ENCODE results near the gene NGDN. TPM values are rescaled to one million over a fixed set of nuclear protein-coding genes. Genes with fewer than 3 reads are reported as not detected.

The NGDN gene
- total and polyA plus RNA-seq, 2 of the 8 experiments (the other 6 are each of a cell fraction or from before 2014, with no cell fraction given): 39.8 to 48.8 TPM

- WGBS, 2 experiments (ENCODE audit: extremely low coverage in 1 of 2, insufficient coverage in 1 of 2, insufficient read length in 1 of 2, insufficient replicate concordance in 2 of 2, low coverage in 1 of 2, low lambda C conversion rate in 2 of 2, missing lambda C conversion rate in 1 of 2): 58 to 100% methylated on average over 1 to 5 of the region's 5 CpGs
Measured at GRCh38 chr14:23478109-23478759, 8.7 kb downstream of the NGDN start.

More at GRCh38 chr14:23478109-23478759, 8.7 kb downstream of the NGDN start:
- H4K5ac ChIP-seq (ENCODE audit: insufficient read length, low read depth, low read length): no peak overlapping the region
- no peak overlapping the region for H3K14ac ChIP-seq (ENCODE audit: insufficient read length)
- H3K23ac ChIP-seq (ENCODE audit: insufficient read length): no peak overlapping the region
- H3K79me1 ChIP-seq (ENCODE audit: low read depth, low read length): no peaks in the 10 kb centered on the region
- peaks cover 2 to 15% (median 12%) of the 10 kb centered on the region in 4 experiments; a peak in 5 of 7 replicates for H3K4me1 ChIP-seq (replicated peaks in 1 of 4; ENCODE audit: control insufficient read depth in 3 of 4, insufficient read depth in 4 of 4, low read length in 3 of 4)
- H4K91ac ChIP-seq (replicated peaks; ENCODE audit: insufficient read length, low read length): no peak overlapping the region
- DNase-seq (ENCODE audit: low read depth in 1 of 2, low spot score in 2 of 2) (peak in 1 of 2 experiments; percentile 56), FAIRE-seq (no peak)
- no peaks in the 10 kb centered on the region for H3K9me3 ChIP-seq (ENCODE audit: insufficient read depth in 2 of 2, low read depth in 1 of 2, low read length in 1 of 2)
- TF ChIP-seq JUN (IDR thresholded peaks at IDR 0.05; ENCODE audit: low read depth, low read length): no peak
- TF ChIP-seq RAD21 (IDR thresholded peaks at IDR 0.05 in 1 of 2, conservative IDR thresholded peaks at IDR 0.05 in 1 of 2; ENCODE audit: low read depth in 2 of 2, low read length in 2 of 2): peak; percentile 82 to 85
- peak in 2 of 3 experiments; percentile 63 to 70; a peak in 3 of 4 replicates for TF ChIP-seq CTCF (IDR thresholded peaks at IDR 0.05; ENCODE audit: control extremely low read depth in 1 of 3, insufficient read depth in 1 of 3, low read depth in 1 of 3, low read length in 3 of 3)
- no peak for TF ChIP-seq FOSL1 (IDR thresholded peaks at IDR 0.05; ENCODE audit: insufficient read depth, low read depth, low read length)
- no peak overlapping the region for H2AK5ac ChIP-seq (ENCODE audit: low read depth, low read length)
- ChIA-PET POLR2A (ENCODE audit: partially characterized antibody) (interaction anchor here (0.6 to 22.8 kb wide), 15 partner anchors 7 to 463 kb away, joined by 3 to 944 read pairs (median 4); partner anchors contain the start of genes AP1G2, THTPA and ZFHX2), CTCF (ENCODE audit: partially characterized antibody) (interaction anchor here (0.6 to 26.8 kb wide), 18 partner anchors 8 to 346 kb away, joined by 3 to 2092 read pairs (median 4); partner anchors contain the start of genes AP1G2, MYH7, THTPA and ZFHX2)
- H2BK12ac ChIP-seq (ENCODE audit: low read depth, low read length): no peak overlapping the region
- H3K9ac ChIP-seq (replicated peaks in 1 of 4; ENCODE audit: extremely low read depth in 1 of 4, low read depth in 3 of 4, low read length in 3 of 4): no peak overlapping the region
- H3K18ac ChIP-seq (ENCODE audit: extremely low read depth, low read length): no peak overlapping the region
- no peak overlapping the region for H3K56ac ChIP-seq (replicated peaks; ENCODE audit: insufficient read length, low read depth, low read length)
- H2BK120ac ChIP-seq (replicated peaks; ENCODE audit: low read depth, low read length): no peak overlapping the region
- no peak overlapping the region for H2BK15ac ChIP-seq (ENCODE audit: low read length)
- H2BK5ac ChIP-seq (ENCODE audit: low read depth, low read length): no peak overlapping the region
- H3K4ac ChIP-seq (replicated peaks; ENCODE audit: insufficient read length, low read depth, low read length): no peak overlapping the region
- no peak overlapping the region for H4K8ac ChIP-seq (ENCODE audit: extremely low read depth, insufficient read depth, low read length)
- H3K27ac ChIP-seq (ENCODE audit: low read depth, low read length): no peak overlapping the region
- peaks cover 0 to 2% of the 10 kb centered on the region in 2 experiments for H4K20me1 ChIP-seq (replicated peaks in 1 of 2; ENCODE audit: control insufficient read depth in 1 of 2, insufficient read depth in 2 of 2, low read length in 2 of 2)
- no peaks in the 10 kb centered on the region for H3K79me2 ChIP-seq (ENCODE audit: control insufficient read depth in 1 of 2, insufficient read depth in 2 of 2, low read length in 2 of 2)
- peaks cover 17 to 41% (median 37%) of the 10 kb centered on the region in 4 experiments for H3K36me3 ChIP-seq (ENCODE audit: control insufficient read depth in 2 of 4, insufficient read depth in 4 of 4, low read length in 3 of 4)
- H3K4me3 ChIP-seq (ENCODE audit: extremely low read depth in 1 of 4, insufficient read depth in 2 of 4, low read depth in 3 of 4, low read length in 4 of 4): no peak overlapping the region
- no peak overlapping the region for H3K4me2 ChIP-seq (ENCODE audit: insufficient read depth in 1 of 2, low read depth in 2 of 2, low read length in 2 of 2)
- H2AFZ ChIP-seq (ENCODE audit: low read length): no peak overlapping the region
- H3K27me3 ChIP-seq (replicated peaks in 1 of 4; ENCODE audit: control insufficient read depth in 3 of 4, extremely low read depth in 1 of 4, insufficient read depth in 3 of 4, low read length in 3 of 4): no peaks in the 10 kb centered on the region
- H3K23me2 ChIP-seq (ENCODE audit: low read depth, low read length): peaks cover 1% of the 10 kb centered on the region; the same call in 1 of the 2 replicates
- no peak overlapping the region for H2BK20ac ChIP-seq (ENCODE audit: low read length)
